K562 (cell line): ENCODE data around the gene ATXN7L1.

Experiments used
- CBX5 ChIP-seq: IDR thresholded peaks from 2 replicates; pipeline ENCODE4 v1.6.1; 2014; ENCODE audit warnings: low read depth, borderline replicate concordance
- EZH2 ChIP-seq: IDR thresholded peaks from 2 replicates; pipeline ENCODE4 v1.6.1; 2012; ENCODE audit warnings: low read depth, mild to moderate bottlenecking, inconsistent platforms, low read length, borderline replicate concordance
- FOXA1 ChIP-seq: fragments of 450-650 bp; IDR thresholded peaks from 2 replicates; pipeline ENCODE4 v1.6.1; 2016; ENCODE audit warnings: mild to moderate bottlenecking, borderline replicate concordance
- POLR2A ChIP-seq: fragments of 450-650 bp; conservative IDR thresholded peaks from 2 replicates; pipeline ENCODE4 v1.6.1; 2016
- SMARCB1 ChIP-seq: IDR thresholded peaks from 2 replicates; pipeline ENCODE4 v1.6.1; 2011; ENCODE audit warnings: improper control_type of control experiment, low read depth; ENCODE audit not compliant: insufficient read length
- SP2 ChIP-seq: IDR thresholded peaks from 2 replicates; pipeline ENCODE4 v1.6.1; 2011; ENCODE audit warnings: mild to moderate bottlenecking, low read depth, low read length, moderate library complexity; ENCODE audit not compliant: poor library complexity, severe bottlenecking; ENCODE audit errors: extremely low read depth
- SRF ChIP-seq, 2 experiments: fragments of 250-450, 450-650 bp in 1 of 2; sonication (Bioruptor Pico) in 1 of 2; sonication (generic) in 1 of 2; formaldehyde crosslinking; IDR thresholded peaks; 2 replicates each; pipeline versions ENCODE4 v1.5.0 to v1.5.1; 2020 to 2022; ENCODE audit warnings: mild to moderate bottlenecking in 1 of 2, missing genetic modification reagents in 1 of 2
- VEZF1 ChIP-seq: fragments of 200-800 bp; sonication (Bioruptor generic); IDR thresholded peaks from 2 replicates; pipeline ENCODE4 v1.6.1; 2017; ENCODE audit warnings: missing genetic modification characterization, missing compliant biosample characterization
- ZNF644 ChIP-seq: fragments of 200-800 bp; sonication (Bioruptor generic); IDR thresholded peaks from 2 replicates; pipeline ENCODE4 v1.6.1; 2016; ENCODE audit warnings: low read depth, missing genetic modification characterization, missing compliant biosample characterization

DNA sequence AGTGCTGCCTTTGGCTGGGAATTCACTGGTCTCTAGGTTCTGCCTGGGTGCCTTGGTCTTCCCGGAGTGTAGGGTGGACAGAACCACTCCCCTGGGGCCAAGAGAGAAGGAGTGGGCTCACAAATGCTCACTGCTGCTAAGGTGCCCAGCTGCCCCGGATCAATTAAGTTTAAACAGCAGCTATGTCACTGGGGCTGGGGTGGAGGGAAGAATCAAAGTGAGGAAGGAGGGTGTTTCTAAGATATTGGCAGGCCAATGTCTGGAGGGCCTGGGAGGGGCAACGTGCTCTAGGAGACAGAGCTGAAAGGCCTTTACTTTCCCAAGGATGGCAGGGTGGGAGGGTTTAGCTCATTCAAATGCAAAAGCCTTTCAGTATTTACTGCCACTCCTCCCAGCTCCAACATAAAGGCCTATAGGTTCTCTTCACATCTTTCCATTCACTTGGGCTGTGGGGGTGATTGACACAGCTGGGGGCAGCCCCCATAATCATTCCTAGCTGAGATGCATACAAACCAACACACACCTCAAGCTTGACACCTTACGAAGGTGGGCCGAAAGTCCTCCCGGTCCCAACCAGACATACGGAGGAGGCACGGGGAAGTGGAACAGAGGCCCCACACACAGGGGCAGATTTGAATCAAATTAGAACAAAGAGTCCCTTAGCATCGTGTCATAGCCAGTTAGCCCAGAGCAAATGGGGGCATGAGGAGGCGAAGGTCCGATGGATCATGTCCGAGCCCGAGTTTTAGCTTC lies 187.2 kb downstream of the ATXN7L1 start:
- TF ChIP-seq SMARCB1, result no peak
- TF ChIP-seq POLR2A, result no peak
- TF ChIP-seq EZH2, result no peak
- TF ChIP-seq SP2, result no peak
- TF ChIP-seq VEZF1, result no peak
- TF ChIP-seq CBX5, result no peak
- no peak for TF ChIP-seq FOXA1
- no peak for TF ChIP-seq SRF (CRISPR knock-in tag; IDR thresholded peaks at IDR 0.05)
- TF ChIP-seq ZNF644 (tag), result no peak
